PC-9 (cell line): ENCODE results near the gene ZNF385B. TPM values are rescaled to one million over a fixed set of nuclear protein-coding genes. Genes with fewer than 3 reads are reported as not detected.

Experiments used
- BruUV-seq: library from RNA; stranded (reverse); fragments of 400-500 nt; replicated peaks from 2 replicates; lab custom pipeline; 2021; lab: Mats Ljungman, UMichigan
- CTCF ChIA-PET: fragments of 300-600 bp; sonication (Branson Sonifier 250); formaldehyde crosslinking; loops from one replicate; lab custom pipeline; 2022; ENCODE audit warnings: antibody characterized with exemption; lab: Charles Lee
- POLR2A ChIA-PET: fragments of 300-600 bp; sonication (Branson Sonifier 250); formaldehyde crosslinking; loops from one replicate; lab custom pipeline; 2022; ENCODE audit warnings: antibody characterized with exemption; ENCODE audit not compliant: unreplicated experiment; lab: Charles Lee
- DNase-seq, 2 experiments: peaks; one replicate each; pipeline versions ENCODE4 v3.0.0 to v3.0.0-alpha.2; 2015 to 2022; ENCODE audit warnings: mixed read lengths in 1 of 2
- H2AFZ ChIP-seq: fragments of 200-600 bp; sonication (generic); 2 replicates; pipeline ENCODE4 v1.8.1; 2017; ENCODE audit warnings: antibody characterized with exemption
- H3F3A ChIP-seq: fragments of 200-600 bp; sonication (generic); 2 replicates; pipeline ENCODE4 v1.8.1; 2017; ENCODE audit warnings: antibody characterized with exemption, mild to moderate bottlenecking, low read depth; ENCODE audit not compliant: insufficient read depth
- H3K27ac ChIP-seq: fragments of 200-600 bp; sonication (generic); 2 replicates; pipeline ENCODE4 v1.6.1; 2016; ENCODE audit warnings: mixed run types
- H3K27me3 ChIP-seq: fragments of 200-600 bp; sonication (generic); 2 replicates; pipeline ENCODE4 v1.6.1; 2016; ENCODE audit warnings: low read depth, mixed run types; ENCODE audit not compliant: insufficient read depth
- H3K36me3 ChIP-seq: fragments of 200-600 bp; sonication (generic); 2 replicates; pipeline ENCODE4 v1.6.1; 2016; ENCODE audit warnings: low read depth, mixed run types
- H3K4me1 ChIP-seq: fragments of 200-600 bp; sonication (generic); replicated peaks from 2 replicates; pipeline ENCODE4 v1.6.1; 2016; ENCODE audit warnings: mixed run types; ENCODE audit not compliant: insufficient read depth
- H3K4me2 ChIP-seq: fragments of 200-600 bp; sonication (generic); 2 replicates; pipeline ENCODE4 v1.6.1; 2017; ENCODE audit warnings: mixed run types
- H3K4me3 ChIP-seq: fragments of 200-600 bp; sonication (generic); 2 replicates; pipeline ENCODE4 v1.6.1; 2016; ENCODE audit warnings: mixed run types
- H3K79me2 ChIP-seq: fragments of 200-600 bp; sonication (generic); 2 replicates; pipeline ENCODE4 v1.6.1; 2017; ENCODE audit warnings: low read depth, mixed run types
- H3K9me2 ChIP-seq: fragments of 200-600 bp; sonication (generic); 2 replicates; pipeline ENCODE4 v1.8.1; 2017; ENCODE audit warnings: mild to moderate bottlenecking; ENCODE audit not compliant: insufficient read depth
- H3K9me3 ChIP-seq: fragments of 200-600 bp; sonication (generic); 2 replicates; pipeline ENCODE4 v1.8.1; 2016; ENCODE audit warnings: low read depth; ENCODE audit not compliant: insufficient read depth
- H4K20me1 ChIP-seq: fragments of 200-600 bp; sonication (generic); 2 replicates; pipeline ENCODE4 v1.8.1; 2017; ENCODE audit not compliant: insufficient read depth
- EZH2 ChIP-seq: fragments of 200-600 bp; sonication (generic); IDR thresholded peaks from 2 replicates; pipeline ENCODE4 v1.8.0; 2017; ENCODE audit warnings: antibody characterized with exemption, low read depth
- intact Hi-C: fragments of 100-400 bp; cut with micrococcal nuclease; formaldehyde crosslinking; loops from one replicate; pipeline ENCODE4 v1.10.0; 2022; ENCODE audit not compliant: unreplicated experiment
- total RNA-seq: library from RNA; stranded (reverse); gene quantifications from 2 replicates; pipeline ENCODE4 v1.2.3, GENCODE V29; 2021
- TF ChIP-seq, protein P1 (sequence below): fragments of 200-600 bp; sonication (generic); conservative IDR thresholded peaks from 2 replicates; pipeline ENCODE4 v1.6.1; 2017; ENCODE audit warnings: mixed run types, antibody characterized with exemption, mild to moderate bottlenecking, moderate library complexity

The ZNF385B gene
- total RNA-seq, 1 experiment from 2014 or later: 4.1 TPM

DNA sequence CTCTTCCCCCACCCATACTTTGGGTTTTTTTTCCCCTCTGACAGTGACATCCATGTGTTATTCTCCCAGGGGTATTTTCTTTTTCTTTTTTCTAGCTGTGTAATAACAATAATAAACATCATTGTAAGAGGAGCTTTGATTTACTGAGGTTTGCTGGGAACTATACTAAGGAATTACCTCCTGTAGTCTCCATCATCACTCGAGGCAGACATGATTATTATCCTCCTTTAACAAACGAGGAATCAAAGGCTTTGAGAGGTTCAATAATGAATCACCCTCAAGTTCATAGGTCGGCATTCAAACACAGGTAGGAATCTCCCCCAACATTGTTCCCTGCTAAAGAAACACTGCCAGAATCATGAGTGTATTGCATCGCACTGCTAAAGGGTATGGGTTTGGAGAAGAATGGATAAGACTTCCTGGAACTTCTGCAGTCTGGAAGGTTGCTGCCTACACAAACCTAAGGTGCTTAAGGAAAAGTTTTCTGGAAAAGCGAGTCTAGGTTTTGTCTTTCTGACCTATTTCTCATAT, 336.5 kb downstream of the ZNF385B start:
- H3K4me1 ChIP-seq: no peaks in the 10 kb centered on the region; the same call in 1 of the 2 replicates
- CTCF ChIA-PET: no interaction called here

DNA sequence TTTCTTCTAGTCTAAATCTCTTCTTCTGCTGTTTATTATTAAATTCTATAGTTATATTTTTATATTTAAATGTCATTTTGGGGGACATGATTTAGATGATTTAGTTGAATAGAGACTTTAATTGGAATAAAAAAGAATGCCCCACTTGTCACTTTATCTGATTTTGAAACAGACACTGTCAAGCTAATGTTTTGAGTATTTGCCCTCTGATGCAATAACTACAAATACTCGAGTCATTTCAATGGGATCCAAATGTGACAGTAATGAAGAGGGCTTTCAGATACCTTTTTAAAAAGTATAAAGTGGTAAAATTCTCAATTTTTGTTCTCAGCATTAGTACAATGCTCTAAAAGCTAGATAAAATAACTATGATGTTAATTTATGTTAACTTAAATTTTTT, 339.5 kb downstream of the ZNF385B start:
- Histone ChIP-seq H2AFZ (no peak overlapping the region), H3K4me3 (no peak overlapping the region), H3K9me3 (no peaks in the 10 kb centered on the region), H3K27me3 (no peaks in the 10 kb centered on the region), H3K4me1 (no peaks in the 10 kb centered on the region; the same call in 1 of the 2 replicates), H3K27ac (no peak overlapping the region), H4K20me1 (no peaks in the 10 kb centered on the region), H3F3A (no peaks in the 10 kb centered on the region), H3K9me2 (no peaks in the 10 kb centered on the region; the same call in none of the 2 replicates), H3K4me2 (no peak overlapping the region), H3K79me2 (no peaks in the 10 kb centered on the region), H3K36me3 (no peaks in the 10 kb centered on the region)
- DNase-seq: no peak
- intact Hi-C loops: no loop called here
- ChIA-PET POLR2A (no interaction called here), CTCF (no interaction called here)
- TF ChIP-seq, protein P1, sequence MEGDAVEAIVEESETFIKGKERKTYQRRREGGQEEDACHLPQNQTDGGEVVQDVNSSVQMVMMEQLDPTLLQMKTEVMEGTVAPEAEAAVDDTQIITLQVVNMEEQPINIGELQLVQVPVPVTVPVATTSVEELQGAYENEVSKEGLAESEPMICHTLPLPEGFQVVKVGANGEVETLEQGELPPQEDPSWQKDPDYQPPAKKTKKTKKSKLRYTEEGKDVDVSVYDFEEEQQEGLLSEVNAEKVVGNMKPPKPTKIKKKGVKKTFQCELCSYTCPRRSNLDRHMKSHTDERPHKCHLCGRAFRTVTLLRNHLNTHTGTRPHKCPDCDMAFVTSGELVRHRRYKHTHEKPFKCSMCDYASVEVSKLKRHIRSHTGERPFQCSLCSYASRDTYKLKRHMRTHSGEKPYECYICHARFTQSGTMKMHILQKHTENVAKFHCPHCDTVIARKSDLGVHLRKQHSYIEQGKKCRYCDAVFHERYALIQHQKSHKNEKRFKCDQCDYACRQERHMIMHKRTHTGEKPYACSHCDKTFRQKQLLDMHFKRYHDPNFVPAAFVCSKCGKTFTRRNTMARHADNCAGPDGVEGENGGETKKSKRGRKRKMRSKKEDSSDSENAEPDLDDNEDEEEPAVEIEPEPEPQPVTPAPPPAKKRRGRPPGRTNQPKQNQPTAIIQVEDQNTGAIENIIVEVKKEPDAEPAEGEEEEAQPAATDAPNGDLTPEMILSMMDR: no peak
- TF ChIP-seq EZH2: no peak
- BruUV-seq: no TSS peak

More for the DNA sequence above, 336.5 kb downstream of the ZNF385B start:
- H3K36me3 ChIP-seq: no peaks in the 10 kb centered on the region
- no TSS peak for BruUV-seq
- H3F3A ChIP-seq: no peaks in the 10 kb centered on the region
- no peaks in the 10 kb centered on the region for H4K20me1 ChIP-seq
- no peak overlapping the region for H3K4me2 ChIP-seq
- H3K27ac ChIP-seq: no peak overlapping the region
- POLR2A ChIA-PET: no interaction called here
- H3K9me2 ChIP-seq: no peaks in the 10 kb centered on the region; the same call in 1 of the 2 replicates
- H3K9me3 ChIP-seq: no peaks in the 10 kb centered on the region
- no peaks in the 10 kb centered on the region for H3K79me2 ChIP-seq
- TF ChIP-seq, protein P1: no peak
- TF ChIP-seq EZH2: no peak
- no peaks in the 10 kb centered on the region for H3K27me3 ChIP-seq
- intact Hi-C loops: no loop called here
- no peak for DNase-seq
- H2AFZ ChIP-seq: peak overlapping the region; percentile 71
- no peak overlapping the region for H3K4me3 ChIP-seq

DNA sequence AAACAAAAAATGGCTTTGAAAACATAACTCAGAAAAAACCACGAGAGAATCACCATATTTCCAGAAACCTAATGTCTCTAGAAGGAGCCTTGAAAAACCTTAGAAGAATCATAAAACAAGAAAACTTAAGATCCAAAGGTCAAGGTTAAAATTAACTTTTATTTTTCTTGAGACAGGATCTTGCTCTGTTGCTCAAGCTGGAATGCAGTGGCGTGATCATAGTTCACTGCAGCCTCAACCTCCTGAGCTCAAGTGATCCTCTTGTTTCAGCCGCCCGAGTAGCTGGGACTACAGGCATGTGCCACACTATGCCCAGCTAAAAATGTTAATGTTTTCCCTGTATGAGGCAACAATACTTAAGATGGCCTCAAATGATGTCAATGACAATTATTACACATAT, 342.6 kb downstream of the ZNF385B start:
- BruUV-seq: no TSS peak
- no peak overlapping the region for H3K27ac ChIP-seq
- H3K27me3 ChIP-seq: no peaks in the 10 kb centered on the region
- POLR2A ChIA-PET: interaction anchor here (0.7 kb wide), 1 partner anchor 95 kb away, joined by 5 read pairs; no protein-coding TSS in a partner anchor
- TF ChIP-seq, protein P1: no peak
- TF ChIP-seq EZH2: no peak
- no peaks in the 10 kb centered on the region for H3F3A ChIP-seq
- H2AFZ ChIP-seq: peak overlapping the region; percentile 42; the same call in 1 of the 2 replicates
- H3K9me2 ChIP-seq: peaks cover 7% of the 10 kb centered on the region
- intact Hi-C loops: no loop called here
- CTCF ChIA-PET: no interaction called here
- DNase-seq: no peak
- no peaks in the 10 kb centered on the region for H4K20me1 ChIP-seq
- H3K79me2 ChIP-seq: no peaks in the 10 kb centered on the region
- H3K9me3 ChIP-seq: no peaks in the 10 kb centered on the region
- H3K4me1 ChIP-seq: no peaks in the 10 kb centered on the region
- H3K36me3 ChIP-seq: no peaks in the 10 kb centered on the region
- no peak overlapping the region for H3K4me3 ChIP-seq
- no peak overlapping the region for H3K4me2 ChIP-seq
